CD1c-positive myeloid dendritic cell (primary cell): Measurements from ENCODE around the gene CADPS.

Experiments
- DNase-seq: peaks from one replicate; pipeline ENCODE4 v3.0.0-alpha.2; 2016; ENCODE audit errors: extremely low spot score

Gene CADPS

GRCh38 chr3:62874711-62875557, at the start of gene CADPS:
CADPS (minus strand) TSS chr3:62875416; CDS start chr3:62875029, 387 bp downstream.
- DNase-seq, result no peak

GRCh38 chr3:62923066-62923465, 47.9 kb upstream of the CADPS start:
- no peak for DNase-seq

GRCh38 chr3:62922326-62922725, 47.1 kb upstream of the CADPS start:
- DNase-seq, result no peak

- DNase-seq, result no peak
Measured at GRCh38 chr3:62920466-62920784, 45.2 kb upstream of the CADPS start.

GRCh38 chr3:62919784-62920465, 44.7 kb upstream of the CADPS start:
- DNase-seq, result no peak

- no peak for DNase-seq
Measured at GRCh38 chr3:62918777-62919176, 43.6 kb upstream of the CADPS start.

GRCh38 chr3:62918131-62918530, 42.9 kb upstream of the CADPS start:
- DNase-seq, result no peak

GRCh38 chr3:62911526-62911925, 36.3 kb upstream of the CADPS start:
- DNase-seq, result no peak

GRCh38 chr3:62905331-62905730, 30.1 kb upstream of the CADPS start:
- DNase-seq, result no peak

GRCh38 chr3:62898530-62899496, 23.6 kb upstream of the CADPS start:
- DNase-seq, result no peak

GRCh38 chr3:62895901-62896300, 20.7 kb upstream of the CADPS start:
- DNase-seq, result no peak

GRCh38 chr3:62892951-62893350, 17.7 kb upstream of the CADPS start:
- DNase-seq, result no peak

- no peak for DNase-seq
Measured at GRCh38 chr3:62892045-62892444, 16.8 kb upstream of the CADPS start.

GRCh38 chr3:62888778-62889177, 13.6 kb upstream of the CADPS start:
- DNase-seq, result no peak

GRCh38 chr3:62888180-62888579, 13.0 kb upstream of the CADPS start:
- DNase-seq, result no peak

GRCh38 chr3:62885136-62885535, 9.9 kb upstream of the CADPS start:
- no peak for DNase-seq

GRCh38 chr3:62884096-62884870, 9.1 kb upstream of the CADPS start:
- no peak for DNase-seq

- no peak for DNase-seq
Measured at GRCh38 chr3:62882676-62883200, 7.5 kb upstream of the CADPS start.

GRCh38 chr3:62876064-62876463, 848 bp upstream of the CADPS start:
- DNase-seq, result no peak

- no peak for DNase-seq
Measured at GRCh38 chr3:62875558-62876002, 364 bp upstream of the CADPS start.
